Raji (cell line): ENCODE results near the gene TEX12.

ENCODE experiments used
- POLR2A ChIP-seq: IDR thresholded peaks from 2 replicates; pipeline ENCODE4 v1.6.1; 2011; ENCODE audit warnings: low read depth, low read length, control low read depth; ENCODE audit not compliant: insufficient read depth

TEX12 gene

DNA sequence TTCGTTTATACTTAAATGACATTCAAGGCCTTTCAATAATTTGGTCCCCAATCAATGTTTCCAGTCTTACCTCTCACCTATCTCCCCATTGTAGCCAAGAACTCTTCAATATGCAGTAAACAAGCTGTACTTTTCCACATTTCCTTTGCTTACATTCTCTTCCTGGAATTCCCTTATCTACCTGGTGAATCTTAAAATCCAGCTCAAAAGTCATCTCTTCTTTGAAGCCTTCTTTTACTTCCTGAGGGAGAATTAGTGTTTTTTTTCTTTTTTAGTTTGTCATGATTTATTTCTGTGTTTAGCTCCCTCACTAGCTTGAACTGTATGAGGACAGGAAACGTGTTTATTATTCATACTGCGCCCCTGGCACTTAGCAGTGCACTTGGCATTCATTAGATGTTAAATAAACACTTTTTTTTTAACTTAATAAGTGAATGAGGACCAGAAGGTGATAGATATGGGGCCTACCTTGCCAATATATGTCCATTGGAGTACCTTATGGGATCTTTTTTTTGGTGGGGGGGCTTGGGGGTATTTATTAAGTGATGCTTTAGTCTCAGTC, 54.2 kb downstream of the TEX12 start:
- TF ChIP-seq POLR2A: no peak
